ENCODE measurements around the gene PPP1R18.

- TF ChIP-seq CTCF (IDR thresholded peaks at IDR 0.05 in 2 of 3, conservative IDR thresholded peaks at IDR 0.05 in 1 of 3; ENCODE audit: insufficient read depth in 2 of 3, low read depth in 1 of 3, low read length in 3 of 3), result no peak
- no peak for TF ChIP-seq KDM1A (IDR thresholded peaks at IDR 0.05)
- no peak for TF ChIP-seq HMGXB4 (CRISPR knock-in tag; IDR thresholded peaks at IDR 0.05)
- TF ChIP-seq ARID4B (CRISPR knock-in tag; IDR thresholded peaks at IDR 0.05), result no peak
- TF ChIP-seq NR0B1 (IDR thresholded peaks at IDR 0.05; ENCODE audit: partially characterized antibody), result no peak
- TF ChIP-seq NFE2L1 (tag; IDR thresholded peaks at IDR 0.05; ENCODE audit: borderline replicate concordance, low read depth), result no peak
- TF ChIP-seq KLF1 (tag; IDR thresholded peaks at IDR 0.05), result no peak
Measured at GRCh38 chr6:30645989-30646388, 40.5 kb downstream of the PPP1R18 start.
